Vagina (tissue), 2 donors: ENCODE data around the gene MKI67.

Experiments used
- CTCF ChIP-seq, 3 experiments: fragments of 450-650 bp in 2 of 3; fragments of 200-600 bp in 1 of 3; sonication (generic) in 1 of 3; IDR thresholded peaks; one replicate each; pipeline ENCODE4 v1.5.1; 2017 to 2019; ENCODE audit warnings: antibody characterized with exemption in 3 of 3, mild to moderate bottlenecking in 2 of 3, moderate library complexity in 2 of 3
- POLR2A ChIP-seq, 2 donors: fragments of 450-650 bp; IDR thresholded peaks; one replicate each; pipeline ENCODE4 v1.6.1; 2017; ENCODE audit warnings: antibody characterized with exemption in 2 of 2, mild to moderate bottlenecking in 2 of 2, moderate library complexity in 2 of 2
- POLR2AphosphoS5 ChIP-seq, 2 donors: sonication (generic); formaldehyde crosslinking; IDR thresholded peaks; one replicate each; pipeline ENCODE4 v1.9.0; 2017; ENCODE audit warnings: antibody characterized with exemption in 2 of 2, mild to moderate bottlenecking in 2 of 2, low read depth in 1 of 2; ENCODE audit not compliant: insufficient read depth in 1 of 2

- no peak for TF ChIP-seq CTCF (IDR thresholded peaks at IDR 0.05)
- TF ChIP-seq POLR2AphosphoS5 (IDR thresholded peaks at IDR 0.05; ENCODE audit: insufficient read depth in 1 of 2, low read depth in 1 of 2): no peak
- TF ChIP-seq POLR2A (IDR thresholded peaks at IDR 0.05): no peak
Measured at GRCh38 chr10:128150561-128150960, 24.3 kb upstream of the MKI67 start.
